Measurements from ENCODE around the gene BLZF1.

The BLZF1 gene

DNA sequence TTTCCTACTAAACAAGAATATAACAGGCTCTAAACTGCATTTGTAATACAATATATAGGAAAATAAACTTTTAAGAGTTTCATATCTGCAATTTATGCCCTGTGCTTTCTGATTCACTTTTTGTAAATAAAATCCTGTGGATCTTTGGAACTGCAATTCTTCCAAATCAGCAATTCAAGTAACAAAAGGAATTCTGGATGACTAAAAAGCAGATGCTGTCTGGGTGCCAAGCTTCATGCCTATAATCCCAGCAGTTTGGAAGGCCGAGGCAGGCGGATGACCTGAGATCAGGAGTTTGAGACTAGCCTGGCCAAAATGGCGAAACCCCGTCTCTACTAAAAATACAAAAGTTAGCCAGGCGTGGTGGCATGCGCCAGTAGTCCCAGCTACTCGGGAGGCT is 6.7 kb upstream of the BLZF1 start:
- TF ChIP-seq, protein P1, sequence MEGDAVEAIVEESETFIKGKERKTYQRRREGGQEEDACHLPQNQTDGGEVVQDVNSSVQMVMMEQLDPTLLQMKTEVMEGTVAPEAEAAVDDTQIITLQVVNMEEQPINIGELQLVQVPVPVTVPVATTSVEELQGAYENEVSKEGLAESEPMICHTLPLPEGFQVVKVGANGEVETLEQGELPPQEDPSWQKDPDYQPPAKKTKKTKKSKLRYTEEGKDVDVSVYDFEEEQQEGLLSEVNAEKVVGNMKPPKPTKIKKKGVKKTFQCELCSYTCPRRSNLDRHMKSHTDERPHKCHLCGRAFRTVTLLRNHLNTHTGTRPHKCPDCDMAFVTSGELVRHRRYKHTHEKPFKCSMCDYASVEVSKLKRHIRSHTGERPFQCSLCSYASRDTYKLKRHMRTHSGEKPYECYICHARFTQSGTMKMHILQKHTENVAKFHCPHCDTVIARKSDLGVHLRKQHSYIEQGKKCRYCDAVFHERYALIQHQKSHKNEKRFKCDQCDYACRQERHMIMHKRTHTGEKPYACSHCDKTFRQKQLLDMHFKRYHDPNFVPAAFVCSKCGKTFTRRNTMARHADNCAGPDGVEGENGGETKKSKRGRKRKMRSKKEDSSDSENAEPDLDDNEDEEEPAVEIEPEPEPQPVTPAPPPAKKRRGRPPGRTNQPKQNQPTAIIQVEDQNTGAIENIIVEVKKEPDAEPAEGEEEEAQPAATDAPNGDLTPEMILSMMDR (conservative IDR thresholded peaks at IDR 0.05; ENCODE audit: low read depth, low read length) = no peak
- peak; percentile 30 for DNase-seq (ENCODE audit: low read depth)

DNA sequence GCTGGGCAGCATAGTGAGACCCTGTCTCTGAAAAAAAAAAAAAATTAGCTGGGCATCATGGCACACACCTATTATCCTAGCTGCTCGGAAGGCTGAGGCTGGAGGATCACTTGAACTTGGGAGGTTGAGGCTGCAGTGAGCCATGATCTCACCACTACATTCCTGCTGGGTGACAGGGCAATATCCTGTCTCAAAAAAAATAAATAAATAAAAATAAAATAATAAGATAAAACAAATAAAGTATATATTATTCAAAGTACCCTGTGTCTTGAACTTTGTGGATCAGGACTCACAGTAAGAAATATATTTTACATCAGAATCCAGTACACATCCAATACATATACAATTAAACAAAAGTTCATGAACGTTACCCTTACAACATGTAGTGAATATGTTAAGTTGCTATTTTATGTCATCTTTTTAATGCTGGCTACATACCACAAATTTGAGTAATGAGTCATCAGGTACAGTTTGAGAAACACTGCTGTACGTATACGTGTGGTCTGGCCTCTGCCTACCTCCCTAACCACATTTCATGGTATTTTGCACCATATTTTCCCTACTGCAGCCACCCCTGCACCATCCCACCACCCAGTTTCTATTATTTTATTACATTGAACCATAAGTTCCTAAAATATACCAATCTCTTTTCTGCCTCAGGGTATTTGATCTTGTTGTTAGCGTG is 4.8 kb upstream of the BLZF1 start:
- TF ChIP-seq, protein P1 (conservative IDR thresholded peaks at IDR 0.05; ENCODE audit: low read depth, low read length) = no peak
- DNase-seq (ENCODE audit: low read depth) = peak; percentile 78
- no peak overlapping the region for H3K4me3 ChIP-seq (ENCODE audit: low read length)

More for the DNA sequence above, 6.7 kb upstream of the BLZF1 start:
- H3K4me3 ChIP-seq (ENCODE audit: low read length) = no peak overlapping the region

GRCh38 chr1:169364948-169365347 is 3.0 kb upstream of the BLZF1 start:
- no peak overlapping the region for H3K4me3 ChIP-seq (ENCODE audit: low read length)
- TF ChIP-seq, protein P1 (conservative IDR thresholded peaks at IDR 0.05; ENCODE audit: low read depth, low read length) = no peak
- DNase-seq (ENCODE audit: low read depth) = no peak

GRCh38 chr1:169367096-169367685 is 804 bp upstream of the BLZF1 start:
- peak overlapping the region; percentile 95 for H3K4me3 ChIP-seq (ENCODE audit: low read length)
- no peak for DNase-seq (ENCODE audit: low read depth)
- TF ChIP-seq, protein P1 (conservative IDR thresholded peaks at IDR 0.05; ENCODE audit: low read depth, low read length) = no peak

GRCh38 chr1:169368406-169368769 is 393 bp downstream of the BLZF1 start:
- DNase-seq (ENCODE audit: low read depth) = no peak
- TF ChIP-seq, protein P1 (conservative IDR thresholded peaks at IDR 0.05; ENCODE audit: low read depth, low read length) = no peak
- peak overlapping the region; percentile 95 for H3K4me3 ChIP-seq (ENCODE audit: low read length)

- DNase-seq (ENCODE audit: low read depth) = no peak
- H3K4me3 ChIP-seq (ENCODE audit: low read length) = no peak overlapping the region
- TF ChIP-seq, protein P1 (conservative IDR thresholded peaks at IDR 0.05; ENCODE audit: low read depth, low read length) = no peak
Observed at GRCh38 chr1:169371404-169371803, 3.4 kb downstream of the BLZF1 start.

DNA sequence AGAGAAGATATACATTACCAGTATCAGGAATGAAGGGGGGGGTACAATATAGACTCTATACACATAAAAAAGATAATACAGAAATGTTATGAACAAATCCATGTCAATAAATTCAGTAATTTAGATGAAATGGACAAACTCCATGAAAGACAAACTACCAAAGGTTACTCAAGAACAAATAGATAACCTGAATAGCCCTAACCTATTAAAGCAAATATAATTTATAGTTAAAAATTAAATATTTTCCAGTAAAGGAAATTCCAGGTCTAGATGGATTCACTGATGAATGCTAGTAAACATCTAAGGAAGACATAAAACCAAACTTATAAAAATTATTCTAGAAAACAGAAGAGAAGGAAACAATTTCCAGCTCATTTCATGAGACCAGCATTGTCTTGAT is 13.2 kb downstream of the BLZF1 start:
- TF ChIP-seq, protein P1 (conservative IDR thresholded peaks at IDR 0.05; ENCODE audit: low read depth, low read length) = no peak
- no peak overlapping the region for H3K4me3 ChIP-seq (ENCODE audit: low read length)
- DNase-seq (ENCODE audit: low read depth) = no peak

Measured in retinal pigment epithelial cell (primary cell).